HUDEP-2 (cell line): ENCODE measurements around the gene DDX55.
"Not testable (repeated sequence)": the region's sequence is repeated elsewhere in the genome, so short reads cannot be mapped to it uniquely, and the experiment has no call there.

Source experiments
- DNase-seq, 76 experiments: peaks; one replicate each; lab custom pipeline; 2025; ENCODE audit not compliant: unreplicated experiment in 76 of 76; lab: John Stamatoyannopoulos, UW

The DDX55 gene

DNA sequence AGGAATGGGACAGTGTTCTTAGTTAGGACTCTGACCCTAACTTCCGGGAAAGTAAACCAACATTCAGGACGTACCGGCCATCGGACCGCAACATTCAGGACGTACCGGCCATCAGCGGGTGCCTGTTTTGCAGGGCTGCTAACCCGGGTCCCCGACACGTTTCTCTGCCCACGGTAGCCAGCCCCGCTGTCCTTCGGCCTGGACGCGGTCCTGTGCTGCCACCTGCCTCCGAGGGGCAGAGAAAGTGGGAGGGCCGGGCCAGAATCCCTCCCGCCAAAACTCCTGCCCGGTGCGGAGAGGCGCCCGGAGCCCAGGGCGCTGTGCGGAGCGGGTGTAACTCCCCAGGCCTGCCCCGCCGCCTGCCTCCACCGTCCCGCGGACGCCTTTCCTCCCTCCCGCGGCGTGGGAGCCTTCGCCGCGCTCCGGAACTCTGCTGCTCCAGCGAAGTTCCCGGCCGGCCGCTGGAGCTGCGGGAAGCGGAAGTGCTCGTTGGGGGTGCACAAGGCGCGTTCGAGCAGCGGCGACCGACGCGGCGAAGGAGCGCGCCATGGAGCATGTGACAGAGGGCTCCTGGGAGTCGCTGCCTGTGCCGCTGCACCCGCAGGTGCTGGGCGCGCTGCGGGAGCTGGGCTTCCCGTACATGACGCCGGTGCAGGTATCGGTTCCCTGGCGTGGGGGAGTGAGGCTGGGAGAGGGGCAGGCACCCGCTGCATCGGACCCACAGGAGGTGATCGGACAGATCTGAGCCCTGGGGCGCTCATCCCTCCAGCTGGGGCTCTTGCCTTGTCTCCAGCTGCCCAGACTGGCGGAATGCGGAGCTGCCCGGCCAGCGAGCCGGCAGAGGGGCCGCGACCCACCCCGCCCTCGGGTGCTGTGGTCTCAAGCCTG, at the start of gene DDX55:
TSS of gene DDX55 (plus strand) at position 498 of the 888 bp plus-strand sequence. CDS start at position 548, 50 bp downstream.
- DNase-seq = peak in 73 of 76 experiments; percentile 5 to 81 (median 68)

DNA sequence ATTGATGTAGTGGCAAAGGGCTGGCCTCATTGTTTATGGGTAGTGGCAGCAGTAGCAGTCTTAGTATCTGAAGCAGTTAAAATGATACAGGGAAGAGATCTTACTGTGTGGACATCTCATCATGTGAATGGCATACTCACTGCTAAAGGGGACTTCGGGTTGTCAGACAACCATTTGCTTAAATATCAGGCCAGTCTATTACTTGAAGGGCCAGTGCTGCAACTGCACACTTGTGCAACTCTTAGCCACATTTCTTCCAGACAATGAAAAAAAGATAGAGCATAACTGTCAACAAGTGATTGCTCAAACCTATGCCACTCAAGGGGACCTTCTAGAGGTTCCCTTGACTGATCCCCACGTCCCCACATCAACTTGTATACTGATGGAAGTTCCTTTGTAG, 47.8 kb upstream of the DDX55 start:
- not testable (repeated sequence) for DNase-seq

- not testable (repeated sequence) for DNase-seq
Observed at GRCh38 chr12:123554843-123555242, 47.1 kb upstream of the DDX55 start.

GRCh38 chr12:123558487-123558886, 43.4 kb upstream of the DDX55 start:
- not testable (repeated sequence) for DNase-seq

DNA sequence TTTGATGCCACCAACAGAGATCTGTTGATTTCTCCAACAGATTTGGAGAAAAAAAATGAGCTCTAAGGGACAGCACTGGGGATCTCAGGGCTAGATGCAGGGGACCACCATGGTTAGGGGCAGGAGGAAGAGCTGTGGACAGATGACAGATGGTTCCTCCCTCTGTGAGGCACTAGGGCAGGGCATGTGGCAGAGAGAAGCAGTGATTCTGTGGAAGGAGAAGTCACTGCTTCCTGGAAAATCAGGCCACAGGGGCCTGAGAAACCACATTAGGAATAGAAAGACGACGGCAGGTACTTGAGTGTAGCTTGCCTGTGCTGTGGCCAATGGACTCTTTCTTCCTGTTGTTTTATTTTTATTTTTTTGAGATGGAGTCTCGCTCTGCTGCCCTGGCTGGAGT, 42.4 kb upstream of the DDX55 start:
- DNase-seq = no peak

GRCh38 chr12:123571343-123571813, 30.5 kb upstream of the DDX55 start:
- peak in 8 of 76 experiments; percentile 6 to 21 (median 10) for DNase-seq

GRCh38 chr12:123572391-123572790, 29.5 kb upstream of the DDX55 start:
- DNase-seq = no peak

- DNase-seq = no peak
Observed at GRCh38 chr12:123573870-123574269, 28.0 kb upstream of the DDX55 start.

DNA sequence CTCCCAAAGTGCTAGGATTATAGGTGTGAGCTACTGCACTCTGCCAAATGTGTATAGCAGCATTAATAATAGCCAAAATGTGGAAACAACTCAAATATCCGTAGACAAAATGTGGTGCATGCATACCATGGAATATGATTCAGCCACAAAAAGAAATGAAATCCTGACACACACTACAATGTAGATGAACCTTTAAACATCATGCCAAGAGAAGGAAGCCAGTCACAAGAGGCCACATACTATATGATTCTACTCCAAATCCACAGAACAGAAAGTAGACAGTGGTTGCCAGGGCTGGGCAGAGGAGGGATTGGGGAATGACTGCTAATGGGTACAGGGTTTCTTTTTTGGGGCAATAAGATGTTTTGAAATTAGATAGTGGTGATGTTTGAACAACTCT, 25.3 kb upstream of the DDX55 start:
- DNase-seq = no peak

DNA sequence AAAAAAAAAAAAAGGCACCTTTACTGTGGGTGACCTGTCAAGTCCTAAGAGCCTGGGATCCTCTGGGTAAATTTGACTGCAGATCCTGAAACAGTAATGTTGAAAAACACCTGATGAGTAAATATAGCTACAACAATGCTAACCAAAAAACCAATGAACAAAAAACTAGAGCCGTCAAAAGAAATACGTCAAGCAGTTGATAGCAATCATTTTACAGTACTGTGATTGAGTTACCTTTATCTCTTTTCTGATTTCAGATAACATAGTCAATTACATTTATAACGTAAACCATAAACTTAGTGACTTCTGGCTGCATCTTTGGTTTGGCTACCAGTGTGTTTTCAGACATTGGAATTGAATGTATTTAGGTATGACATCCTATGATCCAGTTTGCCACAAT, 23.7 kb upstream of the DDX55 start:
- DNase-seq = no peak

DNA sequence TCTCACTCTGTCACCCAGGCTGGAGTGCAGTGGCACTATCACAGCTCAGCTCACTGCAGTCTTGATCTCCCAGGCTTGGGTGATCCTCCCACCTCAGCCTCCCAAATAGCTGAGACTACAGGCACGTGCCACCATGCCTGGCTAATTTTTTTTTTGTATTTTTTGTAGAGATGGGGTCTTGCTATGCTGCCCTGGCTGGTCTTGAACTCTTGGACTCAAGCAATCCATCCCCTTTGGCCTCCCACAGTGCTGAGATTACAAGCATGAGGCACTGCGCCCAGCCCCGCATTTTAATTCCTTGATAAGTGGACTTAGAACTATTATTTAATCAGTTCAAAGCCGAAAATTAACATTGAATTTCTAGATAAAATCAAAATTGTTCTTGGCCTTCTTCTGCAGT, 23.1 kb upstream of the DDX55 start:
- DNase-seq = not testable (repeated sequence)

- no peak for DNase-seq
Observed at GRCh38 chr12:123580772-123581171, 21.1 kb upstream of the DDX55 start.

DNA sequence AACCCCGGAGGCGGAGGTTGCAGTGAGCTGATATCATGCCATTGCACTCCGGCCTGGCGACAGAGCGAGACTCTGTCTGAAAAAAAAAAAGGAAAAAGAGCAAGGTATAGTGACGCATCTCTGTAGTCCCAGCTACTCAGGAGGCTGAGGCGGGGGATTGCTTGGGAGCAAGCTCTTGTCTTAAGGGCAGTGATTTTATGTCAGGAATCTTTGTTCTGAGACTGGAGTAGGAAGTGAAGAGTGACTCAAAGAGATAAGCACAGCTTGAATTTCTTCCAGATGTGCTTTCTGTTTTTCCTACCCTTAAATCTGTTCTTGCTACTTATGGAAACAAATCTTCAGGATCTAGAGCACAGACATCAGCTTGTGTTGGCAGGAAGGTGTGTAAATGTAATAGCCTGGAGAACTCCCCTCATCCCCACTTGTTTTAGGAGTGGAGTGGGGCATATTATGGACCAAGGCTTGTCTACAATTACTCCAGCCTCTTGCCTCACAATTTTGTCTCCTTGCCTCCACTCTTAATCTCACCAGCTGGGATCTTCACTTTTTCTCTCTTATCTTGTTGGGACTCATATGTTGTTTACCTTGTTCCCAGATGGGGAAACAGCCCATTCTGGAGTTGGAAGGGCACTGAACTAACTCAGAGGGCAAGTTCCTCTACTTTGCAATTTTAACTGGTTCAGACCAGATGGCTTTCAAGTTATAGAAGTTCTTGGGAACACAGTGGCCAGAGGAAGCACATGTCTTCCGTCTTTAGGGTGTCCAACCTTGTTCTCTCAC, 10.0 kb upstream of the DDX55 start:
- DNase-seq = no peak

- DNase-seq = no peak
Observed at GRCh38 chr12:123595729-123596128, 6.2 kb upstream of the DDX55 start.

DNA sequence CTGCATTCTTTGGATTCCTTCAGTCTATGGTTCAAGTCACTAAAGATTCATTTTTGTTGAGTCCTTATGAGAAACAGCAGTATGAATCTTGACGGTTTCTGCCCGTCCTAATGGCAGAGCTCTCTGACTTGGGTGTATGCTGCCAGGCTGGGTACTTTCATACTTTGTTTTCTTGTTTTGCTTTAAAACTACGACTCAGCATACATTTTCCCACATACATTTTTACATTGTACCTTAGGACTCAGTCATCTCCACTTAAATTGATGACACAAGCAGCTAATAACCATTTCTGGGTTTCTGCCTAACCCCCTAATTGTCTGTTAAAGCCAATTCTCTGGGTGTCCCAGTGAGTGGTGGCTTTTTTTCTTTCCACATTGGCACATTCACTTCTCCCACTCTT, 4.8 kb upstream of the DDX55 start:
- no peak for DNase-seq

DNA sequence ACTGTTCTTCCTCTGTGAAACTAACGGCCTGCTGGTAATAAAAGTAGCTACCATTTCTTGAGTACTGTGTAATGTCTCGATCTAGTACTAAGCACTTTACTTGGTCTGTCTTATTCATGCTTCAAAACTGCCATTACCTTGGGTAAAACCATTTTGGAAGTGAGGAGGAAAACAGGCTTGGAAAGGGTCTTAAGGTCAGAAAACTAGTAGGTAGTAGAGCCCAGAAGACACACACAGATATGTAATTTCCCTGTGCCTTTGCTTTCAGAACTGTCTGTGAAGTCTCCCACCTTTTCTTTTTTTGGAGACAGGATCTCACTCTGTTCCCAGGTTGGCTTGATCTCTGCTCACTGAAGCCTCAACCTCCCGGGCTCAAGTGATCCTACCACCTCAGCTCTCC, 3.4 kb upstream of the DDX55 start:
- no peak for DNase-seq

- DNase-seq = no peak
Observed at GRCh38 chr12:123599310-123599709, 2.6 kb upstream of the DDX55 start.

GRCh38 chr12:123599721-123600120, 2.2 kb upstream of the DDX55 start:
- no peak for DNase-seq

- peak in 1 of 76 experiments; percentile 23 for DNase-seq
Observed at GRCh38 chr12:123602651-123603195, 824 bp downstream of the DDX55 start.

- not testable (repeated sequence) for DNase-seq
Observed at GRCh38 chr12:123603495-123603894, 1.6 kb downstream of the DDX55 start.

DNA sequence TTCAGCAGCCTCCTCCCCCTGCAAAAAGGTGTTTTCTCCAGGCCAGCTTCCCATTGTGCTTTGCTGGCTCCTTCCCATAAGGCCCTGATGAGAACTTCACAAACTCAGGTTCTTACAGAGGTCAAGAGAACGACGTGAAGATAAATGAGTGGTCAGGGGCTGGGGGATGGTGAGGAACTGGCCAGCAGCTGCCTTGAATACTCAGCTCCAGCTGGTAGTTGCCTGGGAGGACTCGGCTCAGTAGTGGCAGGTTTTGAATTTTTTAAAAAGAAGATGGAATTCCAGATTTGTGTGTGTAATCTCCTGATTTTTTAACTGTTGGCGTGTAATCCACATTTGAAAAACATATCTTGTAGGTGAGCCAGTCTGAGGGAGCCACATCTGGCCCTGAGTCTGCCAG, 5.9 kb downstream of the DDX55 start:
- DNase-seq = no peak
